ENCODE measurements around the gene TNP2. TPM values are rescaled to one million over a fixed set of nuclear protein-coding genes. Genes with fewer than 3 reads are reported as not detected.

TNP2 gene
- total RNA-seq, 1 donor from 2014 or later = not detected

- no peaks in the 10 kb centered on the region for H3K9me3 ChIP-seq
- no peaks in the 10 kb centered on the region for H3K4me1 ChIP-seq
- H3K36me3 ChIP-seq = no peaks in the 10 kb centered on the region
- TF ChIP-seq CTCF (IDR thresholded peaks at IDR 0.05) = no peak
- H3K4me3 ChIP-seq = no peak overlapping the region
- DNase-seq (ENCODE audit: low spot score in 2 of 2) = no peak
- no peaks in the 10 kb centered on the region for H3K27me3 ChIP-seq
- intact Hi-C loops (cut with DNase I) = no loop called here
- no peak overlapping the region for H3K27ac ChIP-seq
These were observed 2.5 kb upstream of the TNP2 start for GRCh38 chr16:11271610-11272009.

GRCh38 chr16:11270602-11271162 is 1.6 kb upstream of the TNP2 start:
- TF ChIP-seq CTCF (IDR thresholded peaks at IDR 0.05) = no peak
- no peaks in the 10 kb centered on the region for H3K36me3 ChIP-seq
- H3K27me3 ChIP-seq = no peaks in the 10 kb centered on the region
- no peak overlapping the region for H3K27ac ChIP-seq
- intact Hi-C loops (cut with DNase I) = no loop called here
- H3K9me3 ChIP-seq = no peaks in the 10 kb centered on the region
- H3K4me1 ChIP-seq = no peaks in the 10 kb centered on the region
- no peak overlapping the region for H3K4me3 ChIP-seq
- no peak for DNase-seq (ENCODE audit: low spot score in 2 of 2)

- Histone ChIP-seq H3K27ac (no peak overlapping the region), H3K9me3 (no peaks in the 10 kb centered on the region), H3K4me3 (no peak overlapping the region), H3K36me3 (no peaks in the 10 kb centered on the region), H3K27me3 (no peaks in the 10 kb centered on the region), H3K4me1 (no peaks in the 10 kb centered on the region)
- DNase-seq (ENCODE audit: low spot score in 2 of 2) = no peak
- no peak for TF ChIP-seq CTCF (IDR thresholded peaks at IDR 0.05)
- intact Hi-C loops (cut with DNase I) = no loop called here
These were observed 4.0 kb downstream of the TNP2 start for GRCh38 chr16:11265124-11265523.

- DNase-seq (ENCODE audit: low spot score in 2 of 2) = no peak
- no peak for TF ChIP-seq CTCF (IDR thresholded peaks at IDR 0.05)
- Histone ChIP-seq H3K27ac (no peak overlapping the region), H3K9me3 (no peaks in the 10 kb centered on the region), H3K27me3 (no peaks in the 10 kb centered on the region), H3K4me1 (peaks cover 0 to 1% of the 10 kb centered on the region in 2 donors), H3K4me3 (no peak overlapping the region), H3K36me3 (no peaks in the 10 kb centered on the region)
- intact Hi-C loops (cut with DNase I) = no loop called here
These were observed 4.8 kb downstream of the TNP2 start for GRCh38 chr16:11264155-11264832.

DNA sequence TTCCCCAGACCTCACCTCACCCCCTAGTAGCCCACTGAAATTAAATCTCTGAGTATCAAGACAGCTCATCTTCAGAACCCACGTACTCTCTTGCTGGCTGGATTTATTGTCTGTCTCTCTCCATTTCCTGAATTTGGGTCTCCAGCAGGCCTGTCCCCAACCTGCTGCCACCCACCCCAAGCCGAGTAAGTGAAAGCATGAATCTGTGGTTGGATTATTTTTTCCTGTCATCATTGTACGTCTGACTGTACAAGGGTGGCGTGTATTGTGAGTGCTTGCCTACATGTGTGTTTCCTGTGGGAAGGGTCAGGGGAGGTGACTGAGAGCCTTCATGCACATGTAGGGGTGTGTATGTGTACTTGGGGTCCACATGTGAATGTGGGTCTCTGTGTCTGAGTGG is 5.4 kb downstream of the TNP2 start:
- DNase-seq (ENCODE audit: low spot score in 2 of 2) = no peak

More for the DNA sequence above, 5.4 kb downstream of the TNP2 start:
- Histone ChIP-seq H3K9me3 (no peaks in the 10 kb centered on the region), H3K36me3 (no peaks in the 10 kb centered on the region), H3K27ac (no peak overlapping the region), H3K27me3 (no peaks in the 10 kb centered on the region), H3K4me3 (no peak overlapping the region), H3K4me1 (peaks cover 0 to 7% of the 10 kb centered on the region in 2 donors)
- intact Hi-C loops (cut with DNase I) = no loop called here
- TF ChIP-seq CTCF (IDR thresholded peaks at IDR 0.05) = no peak
